ENCODE results near the gene ASAP2. TPM values are rescaled to one million over a fixed set of nuclear protein-coding genes. Genes with fewer than 3 reads are reported as not detected.

Gene ASAP2
- 16.6 and 18.2 TPM in 2 replicates for total RNA-seq (2014; rRNA removed; shearing (Covaris generic))

GRCh38 chr2:9205963-9206948 lies at the start of gene ASAP2:
Gene ASAP2 (plus strand): TSS chr2:9206812. CDS start chr2:9207105, 293 bp downstream.

GRCh38 chr2:9423100-9423921 lies 216.7 kb downstream of the ASAP2 start, which contains the start of the genes CPSF3 and ITGB1BP1:
Gene CPSF3 (plus strand): TSS chr2:9423654. CDS start chr2:9423774, 120 bp downstream.
Gene ITGB1BP1 (minus strand): TSS chr2:9423528. CDS start chr2:9418697, 4,831 bp downstream.

Other genes starting within 250 kb of the ASAP2 start
- 5.9 and 10.6 TPM in 2 replicates for gene MBOAT2, start 203.1 kb upstream of the ASAP2 start, total RNA-seq (2014; rRNA removed; shearing (Covaris generic))
- gene ITGB1BP1, start 216.7 kb downstream of the ASAP2 start, total RNA-seq (2014; rRNA removed; shearing (Covaris generic)), result 39.6 and 49.5 TPM in 2 replicates
- 75.1 and 76.5 TPM in 2 replicates for gene CPSF3, start 216.8 kb downstream of the ASAP2 start, total RNA-seq (2014; rRNA removed; shearing (Covaris generic))

Data from A375 (cell line).